K562 (cell line): ENCODE data around the gene EFHC1. TPM values are rescaled to one million over a fixed set of nuclear protein-coding genes. Genes with fewer than 3 reads are reported as not detected.

ENCODE experiments used
- CTBP1 ChIP-seq: fragments of 450-650 bp; IDR thresholded peaks from 2 replicates; pipeline ENCODE4 v1.6.1; 2016; ENCODE audit warnings: borderline replicate concordance
- ELF2 ChIP-seq: fragments of 250-450 bp; sonication (Bioruptor Pico); IDR thresholded peaks from 2 replicates; pipeline ENCODE4 v1.5.0; 2021; ENCODE audit warnings: mild to moderate bottlenecking
- ETS2 ChIP-seq: IDR thresholded peaks from 2 replicates; pipeline ENCODE4 v1.6.1; 2016; ENCODE audit warnings: borderline replicate concordance, missing genetic modification characterization, mild to moderate bottlenecking, moderate library complexity, missing compliant biosample characterization; ENCODE audit not compliant: poor library complexity, severe bottlenecking
- IFI16 ChIP-seq: fragments of 250-450 bp; sonication (Bioruptor Pico); IDR thresholded peaks from 2 replicates; pipeline ENCODE4 v2.1.2; 2022; ENCODE audit warnings: mild to moderate bottlenecking, inconsistent platforms
- KAT2B ChIP-seq: IDR thresholded peaks from one replicate; pipeline ENCODE4 v1.6.1; 2012; ENCODE audit warnings: low read depth, mild to moderate bottlenecking, control low read depth, inconsistent platforms, low read length, moderate library complexity
- KAT7 ChIP-seq: sonication (generic); formaldehyde crosslinking; IDR thresholded peaks from 2 replicates; pipeline ENCODE4 v1.8.0; 2022; ENCODE audit warnings: missing genetic modification reagents, mild to moderate bottlenecking, borderline replicate concordance
- MYC ChIP-seq, 2 experiments: fragments of 250-450 bp in 1 of 2; sonication (Bioruptor Pico) in 1 of 2; IDR thresholded peaks; 2 replicates each; pipeline versions ENCODE4 v1.5.1 to v1.6.1; 2012 to 2021; ENCODE audit warnings: low read depth in 2 of 2, borderline replicate concordance in 1 of 2, improper control_type of control experiment in 1 of 2, low read length in 1 of 2, mild to moderate bottlenecking in 1 of 2, moderate library complexity in 1 of 2
- NBN ChIP-seq: fragments of 450-650 bp; IDR thresholded peaks from 2 replicates; pipeline ENCODE4 v1.6.1; 2016; ENCODE audit warnings: low read depth, mild to moderate bottlenecking
- PHF8 ChIP-seq: fragments of 200-600 bp; sonication (generic); IDR thresholded peaks from 2 replicates; pipeline ENCODE4 v1.6.1; 2012; ENCODE audit warnings: mixed run types, mild to moderate bottlenecking, inconsistent platforms, low read length, moderate library complexity, borderline replicate concordance
- ZKSCAN1 ChIP-seq: fragments of 150-350 bp; IDR thresholded peaks from 2 replicates; pipeline ENCODE4 v1.6.1; 2016; ENCODE audit warnings: low read depth, low read length
- ZNF551 ChIP-seq: fragments of 250-450 bp; sonication (Bioruptor Pico); IDR thresholded peaks from 2 replicates; pipeline ENCODE4 v1.5.0; 2021; ENCODE audit warnings: mild to moderate bottlenecking, moderate library complexity
- polyA plus RNA-seq, 8 experiments: library from polyadenylated mRNA; depleted of rRNA in 4 of 8; stranded (reverse) in 5 of 8; unstranded in 3 of 8; fragments of >200 nt; fragmentation: Nextera tagmentation in 2 of 8; fragmentation: Illumina TruSeq in 1 of 8; extraction: Ambion mirVana in 2 of 8; extraction: Trizol in 1 of 8; gene quantifications; 2 replicates each; pipeline versions ENCODE4 v1.2.1 to v1.2.3, GENCODE V29; 2011 to 2014; ENCODE audit warnings: inconsistent platforms in 1 of 8, missing spikeins in 1 of 8
- total RNA-seq, 7 experiments: library from RNA; depleted of rRNA in 6 of 7; stranded (reverse); fragments of >200 nt in 6 of 7; fragmentation: Illumina TruSeq in 2 of 7; extraction: Trizol in 2 of 7; gene quantifications; 2 replicates each; pipeline versions ENCODE4 v1.2.1 to v1.2.3, GENCODE V29; 2011 to 2021; ENCODE audit warnings: low replicate concordance in 1 of 7
- TF ChIP-seq, protein P1 (sequence below): IDR thresholded peaks from 2 replicates; pipeline ENCODE4 v1.6.1; 2012; ENCODE audit warnings: low read depth, low read length, improper control_type of control experiment, borderline replicate concordance
- TF ChIP-seq, protein P2 (sequence below): fragments of 250-450 bp; sonication (Bioruptor Pico); IDR thresholded peaks from 2 replicates; pipeline ENCODE4 v1.8.0; 2022; ENCODE audit warnings: inconsistent platforms
- TF ChIP-seq, protein P3 (sequence below): fragments of 450-650 bp; formaldehyde crosslinking; IDR thresholded peaks from 2 replicates; pipeline ENCODE4 v1.4.0; 2020; ENCODE audit warnings: mild to moderate bottlenecking, moderate library complexity
- TF ChIP-seq, protein P4 (sequence below): fragments of 450-650 bp; IDR thresholded peaks from 2 replicates; pipeline ENCODE4 v1.6.1; 2018; ENCODE audit not compliant: partially characterized antibody

EFHC1 gene
- total and polyA plus RNA-seq, 9 of the 15 experiments (the other 6 are each of a cell fraction or from before 2014, with no cell fraction given): 9.5 to 31.0 (median 14.9) TPM

DNA sequence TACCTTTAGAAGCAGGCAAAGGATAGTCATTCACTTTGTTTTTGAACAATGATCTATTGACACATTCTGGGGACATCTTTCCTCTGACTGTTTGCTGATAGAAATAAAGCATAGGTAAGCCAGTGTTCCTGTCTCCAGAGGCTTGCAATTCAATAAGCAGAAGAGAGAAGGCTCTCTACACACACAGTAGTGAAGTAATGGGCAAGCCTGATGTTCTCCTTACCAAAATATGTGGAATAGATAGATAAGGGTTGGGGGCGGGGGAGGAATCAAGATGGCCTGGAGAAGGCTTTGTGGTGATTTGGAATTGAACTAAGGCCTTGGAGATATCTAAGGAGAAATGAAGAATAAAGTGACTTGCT is 30.9 kb upstream of the EFHC1 start (continued):
- TF ChIP-seq, protein P1, sequence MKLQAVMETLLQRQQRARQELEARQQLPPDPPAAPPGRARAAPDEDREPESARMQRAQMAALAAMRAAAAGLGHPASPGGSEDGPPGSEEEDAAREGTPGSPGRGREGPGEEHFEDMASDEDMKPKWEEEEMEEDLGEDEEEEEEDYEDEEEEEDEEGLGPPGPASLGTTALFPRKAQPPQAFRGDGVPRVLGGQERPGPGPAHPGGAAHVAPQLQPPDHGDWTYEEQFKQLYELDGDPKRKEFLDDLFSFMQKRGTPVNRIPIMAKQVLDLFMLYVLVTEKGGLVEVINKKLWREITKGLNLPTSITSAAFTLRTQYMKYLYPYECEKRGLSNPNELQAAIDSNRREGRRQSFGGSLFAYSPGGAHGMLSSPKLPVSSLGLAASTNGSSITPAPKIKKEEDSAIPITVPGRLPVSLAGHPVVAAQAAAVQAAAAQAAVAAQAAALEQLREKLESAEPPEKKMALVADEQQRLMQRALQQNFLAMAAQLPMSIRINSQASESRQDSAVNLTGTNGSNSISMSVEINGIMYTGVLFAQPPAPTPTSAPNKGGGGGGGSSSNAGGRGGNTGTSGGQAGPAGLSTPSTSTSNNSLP: peak; percentile 65; the same call in 1 of the 2 replicates
- no peak for TF ChIP-seq IFI16 (CRISPR knock-in tag)
- no peak for TF ChIP-seq ZNF551 (CRISPR knock-in tag)
- TF ChIP-seq NBN: no peak
- no peak for TF ChIP-seq MYC (IDR thresholded peaks at IDR 0.05; ENCODE audit: low read depth, low read length)
- TF ChIP-seq MYC (CRISPR knock-in tag; IDR thresholded peaks at IDR 0.05; ENCODE audit: borderline replicate concordance, low read depth): no peak
- TF ChIP-seq, protein P2, sequence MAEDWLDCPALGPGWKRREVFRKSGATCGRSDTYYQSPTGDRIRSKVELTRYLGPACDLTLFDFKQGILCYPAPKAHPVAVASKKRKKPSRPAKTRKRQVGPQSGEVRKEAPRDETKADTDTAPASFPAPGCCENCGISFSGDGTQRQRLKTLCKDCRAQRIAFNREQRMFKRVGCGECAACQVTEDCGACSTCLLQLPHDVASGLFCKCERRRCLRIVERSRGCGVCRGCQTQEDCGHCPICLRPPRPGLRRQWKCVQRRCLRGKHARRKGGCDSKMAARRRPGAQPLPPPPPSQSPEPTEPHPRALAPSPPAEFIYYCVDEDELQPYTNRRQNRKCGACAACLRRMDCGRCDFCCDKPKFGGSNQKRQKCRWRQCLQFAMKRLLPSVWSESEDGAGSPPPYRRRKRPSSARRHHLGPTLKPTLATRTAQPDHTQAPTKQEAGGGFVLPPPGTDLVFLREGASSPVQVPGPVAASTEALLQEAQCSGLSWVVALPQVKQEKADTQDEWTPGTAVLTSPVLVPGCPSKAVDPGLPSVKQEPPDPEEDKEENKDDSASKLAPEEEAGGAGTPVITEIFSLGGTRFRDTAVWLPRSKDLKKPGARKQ (CRISPR knock-in tag): no peak
- TF ChIP-seq ZKSCAN1: no peak
- TF ChIP-seq ETS2 (tag): no peak
- no peak for TF ChIP-seq ELF2 (CRISPR knock-in tag)
- TF ChIP-seq, protein P3, sequence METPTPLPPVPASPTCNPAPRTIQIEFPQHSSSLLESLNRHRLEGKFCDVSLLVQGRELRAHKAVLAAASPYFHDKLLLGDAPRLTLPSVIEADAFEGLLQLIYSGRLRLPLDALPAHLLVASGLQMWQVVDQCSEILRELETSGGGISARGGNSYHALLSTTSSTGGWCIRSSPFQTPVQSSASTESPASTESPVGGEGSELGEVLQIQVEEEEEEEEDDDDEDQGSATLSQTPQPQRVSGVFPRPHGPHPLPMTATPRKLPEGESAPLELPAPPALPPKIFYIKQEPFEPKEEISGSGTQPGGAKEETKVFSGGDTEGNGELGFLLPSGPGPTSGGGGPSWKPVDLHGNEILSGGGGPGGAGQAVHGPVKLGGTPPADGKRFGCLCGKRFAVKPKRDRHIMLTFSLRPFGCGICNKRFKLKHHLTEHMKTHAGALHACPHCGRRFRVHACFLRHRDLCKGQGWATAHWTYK: no peak
- no peak for TF ChIP-seq KAT7 (CRISPR knock-in tag)
- TF ChIP-seq PHF8: no peak
- TF ChIP-seq, protein P4, sequence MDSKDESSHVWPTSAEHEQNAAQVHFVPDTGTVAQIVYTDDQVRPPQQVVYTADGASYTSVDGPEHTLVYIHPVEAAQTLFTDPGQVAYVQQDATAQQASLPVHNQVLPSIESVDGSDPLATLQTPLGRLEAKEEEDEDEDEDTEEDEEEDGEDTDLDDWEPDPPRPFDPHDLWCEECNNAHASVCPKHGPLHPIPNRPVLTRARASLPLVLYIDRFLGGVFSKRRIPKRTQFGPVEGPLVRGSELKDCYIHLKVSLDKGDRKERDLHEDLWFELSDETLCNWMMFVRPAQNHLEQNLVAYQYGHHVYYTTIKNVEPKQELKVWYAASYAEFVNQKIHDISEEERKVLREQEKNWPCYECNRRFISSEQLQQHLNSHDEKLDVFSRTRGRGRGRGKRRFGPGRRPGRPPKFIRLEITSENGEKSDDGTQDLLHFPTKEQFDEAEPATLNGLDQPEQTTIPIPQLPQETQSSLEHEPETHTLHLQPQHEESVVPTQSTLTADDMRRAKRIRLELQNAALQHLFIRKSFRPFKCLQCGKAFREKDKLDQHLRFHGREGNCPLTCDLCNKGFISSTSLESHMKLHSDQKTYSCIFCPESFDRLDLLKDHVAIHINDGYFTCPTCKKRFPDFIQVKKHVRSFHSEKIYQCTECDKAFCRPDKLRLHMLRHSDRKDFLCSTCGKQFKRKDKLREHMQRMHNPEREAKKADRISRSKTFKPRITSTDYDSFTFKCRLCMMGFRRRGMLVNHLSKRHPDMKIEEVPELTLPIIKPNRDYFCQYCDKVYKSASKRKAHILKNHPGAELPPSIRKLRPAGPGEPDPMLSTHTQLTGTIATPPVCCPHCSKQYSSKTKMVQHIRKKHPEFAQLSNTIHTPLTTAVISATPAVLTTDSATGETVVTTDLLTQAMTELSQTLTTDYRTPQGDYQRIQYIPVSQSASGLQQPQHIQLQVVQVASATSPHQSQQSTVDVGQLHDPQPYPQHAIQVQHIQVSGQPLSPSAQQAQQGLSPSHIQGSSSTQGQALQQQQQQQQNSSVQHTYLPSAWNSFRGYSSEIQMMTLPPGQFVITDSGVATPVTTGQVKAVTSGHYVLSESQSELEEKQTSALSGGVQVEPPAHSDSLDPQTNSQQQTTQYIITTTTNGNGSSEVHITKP: no peak
- TF ChIP-seq KAT2B: no peak
- TF ChIP-seq CTBP1: peak; percentile 61; the same call in 1 of the 2 replicates
